Ovary (tissue), 9 donors: ENCODE results near the gene CRABP2. TPM values are rescaled to one million over a fixed set of nuclear protein-coding genes. Genes with fewer than 3 reads are reported as not detected.

ENCODE experiments used
- DNase-seq, 5 donors: peaks; one replicate each; pipeline ENCODE4 v3.0.0-alpha.2; 2019 to 2020
- H3K27ac ChIP-seq, 2 donors: fragments of 200-600 bp; one replicate each; pipeline versions ENCODE4 v1.5.1 to v1.8.0; 2019 to 2022
- H3K27me3 ChIP-seq: fragments of 200-600 bp; one replicate; pipeline ENCODE4 v1.8.0; 2022
- H3K36me3 ChIP-seq: fragments of 200-600 bp; sonication (generic); one replicate; pipeline ENCODE4 v1.5.1; 2019
- H3K4me1 ChIP-seq: one replicate; pipeline ENCODE4 v1.8.1; 2013; ENCODE audit warnings: mild to moderate bottlenecking, moderate library complexity; ENCODE audit not compliant: insufficient read depth
- H3K4me3 ChIP-seq: fragments of 200-600 bp; sonication (generic); one replicate; pipeline ENCODE4 v1.5.1; 2017
- H3K9me3 ChIP-seq, 2 donors: fragments of 200-600 bp in 1 of 2; sonication (generic) in 1 of 2; one replicate each; pipeline versions ENCODE4 v1.5.1 to v1.8.1; 2013 to 2019; ENCODE audit warnings: mild to moderate bottlenecking in 1 of 2, moderate library complexity in 1 of 2
- CTCF ChIP-seq, 3 donors: fragments of 450-650 bp in 2 of 3; fragments of 200-600 bp in 1 of 3; IDR thresholded peaks; one replicate each; pipeline versions ENCODE4 v1.5.1 to v1.8.0; 2016 to 2022; ENCODE audit warnings: antibody characterized with exemption in 3 of 3, mild to moderate bottlenecking in 1 of 3
- EP300 ChIP-seq: sonication (generic); formaldehyde crosslinking; IDR thresholded peaks from one replicate; pipeline ENCODE4 v1.6.1; 2017; ENCODE audit warnings: antibody characterized with exemption
- POLR2A ChIP-seq: fragments of 450-650 bp; IDR thresholded peaks from one replicate; pipeline ENCODE4 v1.6.1; 2017; ENCODE audit warnings: antibody characterized with exemption, mild to moderate bottlenecking, moderate library complexity
- WGBS, 3 donors: extraction: QIAGEN DNeasy Blood & Tissue Kit in 1 of 3; methylation state at CpG; one replicate each; pipeline versions ENCODE4 v1.1.5 to v1.1.7; 2013 to 2017; 5-methylcytosine and 5-hydroxymethylcytosine counted together
- intact Hi-C, 4 donors: fragments of 100-400 bp; cut with DNase I; formaldehyde crosslinking; loops; one replicate each; pipeline versions ENCODE4 v1.11.0 to v1.15.1; 2022 to 2023
- polyA plus RNA-seq, 2 donors: library from polyadenylated mRNA; stranded (reverse); fragments of 200-250 nt in 1 of 2; fragments of 350-450 nt in 1 of 2; fragmentation: Illumina TruSeq in 1 of 2; extraction: RNeasy Lipid Tissue Mini Kit (QIAGEN cat#74804) in 1 of 2; gene quantifications; one replicate each; pipeline ENCODE4 v1.2.3, GENCODE V29; 2013 to 2014
- total RNA-seq, 7 donors: library from RNA; depleted of rRNA in 2 of 7; stranded (reverse); fragments of >200 nt in 2 of 7; fragmentation: NEBNext Ultra II Directional in 3 of 7; extraction: Animal tissue kit (Norgen Biotek cat#: 25700) in 3 of 7; gene quantifications; one replicate each; pipeline versions ENCODE4 v1.1.0 to v1.2.4, GENCODE V29; 2016 to 2023
- donor health status: DM: no; HTN: no; CAD: no; lungs with moderate emphysema.
- donor health status: DM: no; HTN: no; CAD: no.
- donor health status: Bipolar disorder and iron deficiency.
- donor health status: DM: yes; HTN: yes; CAD: no.
- donor health status: DM: no; HTN: no; CAD: no.
- donor health status: DM: yes; HTN: yes; CAD: no.

CRABP2 gene
- total and polyA plus RNA-seq, 9 donors: 1.4 to 31.5 (median 5.5) TPM

GRCh38 chr1:156703336-156703735 is 2.0 kb downstream of the CRABP2 start:
- H3K27ac ChIP-seq: no peak overlapping the region
- intact Hi-C loops: loop anchor here in 1 of 4 donors (10.0 kb wide), 1 partner anchor 181 kb away; no protein-coding TSS in a partner anchor
- H3K9me3 ChIP-seq: no peaks in the 10 kb centered on the region
- H3K4me3 ChIP-seq: no peak overlapping the region
- H3K36me3 ChIP-seq: no peaks in the 10 kb centered on the region
- DNase-seq: no peak
- peaks cover 14% of the 10 kb centered on the region for H3K4me1 ChIP-seq
- 63 to 84% (median 80%) methylated on average over 4 of the region's 4 CpGs for WGBS, 3 donors
- TF ChIP-seq CTCF (IDR thresholded peaks at IDR 0.05): no peak
- TF ChIP-seq POLR2A: no peak
- TF ChIP-seq EP300: no peak
- no peaks in the 10 kb centered on the region for H3K27me3 ChIP-seq

- intact Hi-C loops: loop anchor here in 1 of 4 donors (10.0 kb wide), 1 partner anchor 184 kb away; no protein-coding TSS in a partner anchor
Measured at GRCh38 chr1:156700736-156701531, 4.4 kb downstream of the CRABP2 start.

GRCh38 chr1:156698995-156699394 is 6.4 kb downstream of the CRABP2 start:
- TF ChIP-seq POLR2A: no peak
- no peak for TF ChIP-seq EP300
- no peak for TF ChIP-seq CTCF (IDR thresholded peaks at IDR 0.05)
- no peak for DNase-seq
- Histone ChIP-seq H3K36me3 (no peaks in the 10 kb centered on the region), H3K27me3 (no peaks in the 10 kb centered on the region), H3K27ac (no peak overlapping the region), H3K4me3 (no peak overlapping the region), H3K4me1 (no peaks in the 10 kb centered on the region), H3K9me3 (no peaks in the 10 kb centered on the region)
- intact Hi-C loops: loop anchor here in 1 of 4 donors (10.0 kb wide), 1 partner anchor 166 kb away; the partner anchor contains the start of gene NTRK1
- WGBS, 3 donors: 0 to 10% (median 8%) methylated on average over 1 of the region's 1 CpG

More at GRCh38 chr1:156700736-156701531, 4.4 kb downstream of the CRABP2 start:
- Histone ChIP-seq H3K9me3 (no peaks in the 10 kb centered on the region), H3K4me3 (no peak overlapping the region), H3K4me1 (peaks cover 7% of the 10 kb centered on the region), H3K27ac (no peak overlapping the region), H3K27me3 (no peaks in the 10 kb centered on the region), H3K36me3 (no peaks in the 10 kb centered on the region)
- 79 to 86% (median 83%) methylated on average over 8 of the region's 8 CpGs for WGBS, 3 donors
- TF ChIP-seq CTCF (IDR thresholded peaks at IDR 0.05): no peak
- TF ChIP-seq EP300: no peak
- no peak for TF ChIP-seq POLR2A
- no peak for DNase-seq

- no peaks in the 10 kb centered on the region for H3K27me3 ChIP-seq
- intact Hi-C loops: loop anchor here in 1 of 4 donors (10.0 kb wide), 1 partner anchor 167 kb away; the partner anchor contains the start of gene NTRK1
- 68 to 77% (median 72%) methylated on average over 8 of the region's 8 CpGs for WGBS, 3 donors
- H3K27ac ChIP-seq: no peak overlapping the region
- no peak overlapping the region for H3K4me3 ChIP-seq
- no peaks in the 10 kb centered on the region for H3K9me3 ChIP-seq
- H3K36me3 ChIP-seq: no peaks in the 10 kb centered on the region
- H3K4me1 ChIP-seq: no peaks in the 10 kb centered on the region
- TF ChIP-seq CTCF (IDR thresholded peaks at IDR 0.05) (no peak), POLR2A (no peak), EP300 (no peak)
- DNase-seq: no peak
Measured at GRCh38 chr1:156697481-156697880, 7.9 kb downstream of the CRABP2 start.
